ENCODE measurements around the gene PIH1D1.

DNA sequence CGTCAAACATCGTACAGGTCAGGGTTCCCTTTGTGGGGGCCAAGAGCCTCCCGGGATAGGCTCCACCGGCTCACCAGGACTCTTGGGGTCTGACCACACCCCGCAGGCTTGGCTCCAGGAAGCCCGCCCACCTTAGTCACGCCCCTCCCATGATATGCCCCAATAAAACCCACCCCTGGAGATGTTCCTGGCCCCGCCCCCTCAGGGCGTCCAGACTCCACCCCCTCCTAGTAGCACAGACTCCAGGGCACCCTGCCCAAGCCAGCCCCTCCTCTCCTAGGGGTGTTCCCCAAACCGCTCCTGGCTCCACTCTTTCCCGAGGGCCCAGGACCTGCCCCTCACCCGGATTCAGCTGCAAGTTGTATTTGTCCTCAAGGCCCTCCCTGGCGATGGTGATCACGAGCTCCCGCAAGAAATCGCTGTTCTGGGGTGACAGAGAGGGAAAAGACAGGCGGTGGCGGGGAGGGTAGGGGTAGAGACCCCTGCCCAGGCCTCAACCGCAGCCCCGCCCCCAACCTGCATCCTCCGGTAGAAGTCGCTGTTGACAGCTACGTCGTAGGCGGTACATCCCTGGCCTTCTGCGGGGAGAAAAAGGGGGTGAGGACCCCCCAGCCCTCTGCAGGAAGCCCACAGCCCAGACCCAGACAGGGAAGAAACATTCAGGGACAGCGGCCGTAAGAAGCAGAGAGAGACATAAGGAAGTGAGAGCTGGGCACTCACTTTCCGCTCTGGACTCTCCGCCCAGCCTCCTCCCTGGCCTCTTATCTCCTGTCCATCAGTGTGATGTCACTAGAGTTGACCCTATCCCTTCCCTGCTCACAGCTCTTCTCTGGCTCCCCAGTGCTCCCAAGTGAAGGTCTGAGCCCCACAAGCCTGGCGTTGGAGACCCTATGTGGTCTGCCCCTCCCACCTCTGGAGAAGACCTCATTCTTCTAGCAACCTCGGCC is 3.9 kb downstream of the PIH1D1 start:
- TF ChIP-seq CTCF (IDR thresholded peaks at IDR 0.05; ENCODE audit: extremely low read depth in 1 of 2, insufficient read depth in 1 of 2, low read depth in 1 of 2, low read length in 2 of 2) (no peak), GATA2 (IDR thresholded peaks at IDR 0.05; ENCODE audit: insufficient read depth, insufficient read length, low read depth, low read length) (no peak), POLR2A (IDR thresholded peaks at IDR 0.05; ENCODE audit: low read depth, low read length) (no peak), FOS (IDR thresholded peaks at IDR 0.05; ENCODE audit: borderline replicate concordance, insufficient read depth, low read length) (no peak), POLR2AphosphoS5 (IDR thresholded peaks at IDR 0.05; ENCODE audit: insufficient read depth, low read depth, low read length) (no peak), JUN (IDR thresholded peaks at IDR 0.05; ENCODE audit: borderline replicate concordance, insufficient read depth, insufficient read length, low read depth) (no peak), MAX (IDR thresholded peaks at IDR 0.05; ENCODE audit: insufficient read depth, insufficient read length) (no peak), EZH2 (IDR thresholded peaks at IDR 0.05; ENCODE audit: borderline replicate concordance, low read depth, low read length, severe bottlenecking) (no peak), MYC (IDR thresholded peaks at IDR 0.05; ENCODE audit: low read depth, low read length) (no peak)

All from endothelial cell of umbilical vein (primary cell).